CD4-positive, alpha-beta T cell treated with Interleukin-1 beta for 1 hour (primary cell): Measurements from ENCODE around the gene COL23A1.
"Not testable (repeated sequence)": the region's sequence is repeated elsewhere in the genome, so short reads cannot be mapped to it uniquely, and the experiment has no call there.

ENCODE experiments used
- DNase-seq, 2 donors: peaks; one replicate each; pipeline ENCODE4 v3.0.0-alpha.2; 2020 to 2022

The COL23A1 gene

DNA sequence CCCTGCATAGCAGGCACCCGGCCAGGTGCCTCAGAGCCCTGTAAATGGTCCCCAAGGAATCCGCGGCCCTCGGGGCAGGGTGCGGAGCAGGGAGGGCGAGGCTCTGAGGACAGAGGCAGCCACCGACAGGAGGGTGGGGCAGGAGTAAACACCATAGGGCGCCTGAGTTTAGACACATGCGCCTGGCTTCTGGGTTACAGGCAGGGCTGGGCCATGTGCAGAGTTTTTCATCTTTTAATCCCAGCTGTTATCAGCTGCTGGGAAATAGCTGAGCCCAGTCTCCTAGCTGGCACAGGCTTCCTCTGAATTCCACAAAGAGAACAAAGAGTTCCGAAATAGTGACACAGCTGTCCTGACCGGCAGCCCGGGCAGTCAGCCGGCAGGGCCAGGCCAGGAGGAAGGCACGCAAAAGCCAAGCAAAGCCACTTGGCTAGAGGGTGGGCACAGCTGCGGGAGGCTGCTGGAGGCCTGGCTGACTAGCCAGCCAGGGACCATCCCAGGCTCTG, 258.6 kb downstream of the COL23A1 start:
- no peak for DNase-seq

- no peak for DNase-seq
These were observed 259.3 kb downstream of the COL23A1 start for GRCh38 chr5:178330791-178331404.

GRCh38 chr5:178328826-178329730, 261.1 kb downstream of the COL23A1 start:
- DNase-seq = no peak

DNA sequence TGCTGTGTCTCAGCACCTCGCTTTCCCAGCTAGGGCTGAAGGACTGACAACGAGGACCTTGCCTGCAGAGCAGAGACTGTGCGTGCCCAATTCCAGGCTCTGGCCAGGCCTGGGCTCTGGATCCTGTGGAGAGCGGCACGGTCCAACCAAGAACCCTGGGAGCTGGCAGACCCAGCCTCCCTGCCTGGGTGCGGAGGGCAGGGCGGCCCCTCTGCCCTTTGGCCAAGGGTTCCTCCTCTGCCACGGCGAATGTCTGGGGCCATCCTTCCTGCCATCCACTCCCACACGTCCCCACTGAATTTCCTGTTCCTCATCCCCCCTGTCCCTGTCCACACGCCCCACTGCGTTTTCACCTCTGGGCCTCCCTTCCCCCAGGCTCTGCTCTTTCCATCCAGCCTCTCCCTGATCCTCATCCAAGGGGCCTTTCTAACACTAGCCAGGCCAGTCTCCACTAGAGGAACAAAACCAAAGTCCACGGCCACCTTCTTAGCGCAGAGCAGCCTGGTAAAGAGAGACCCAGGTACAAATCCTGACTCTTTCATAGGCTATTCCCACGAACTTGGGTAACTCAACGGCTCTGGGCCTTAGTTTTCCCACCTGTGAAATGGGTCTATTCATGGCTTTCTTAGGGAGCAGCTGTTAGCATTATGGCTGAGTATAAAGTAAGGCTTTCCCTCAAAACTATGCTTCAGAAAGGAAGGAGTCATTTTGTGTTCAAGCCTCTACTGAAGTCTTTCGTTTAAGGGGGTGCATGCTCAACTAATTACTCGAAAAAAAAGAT, 262.1 kb downstream of the COL23A1 start:
- DNase-seq = no peak

GRCh38 chr5:178327446-178327845, 262.7 kb downstream of the COL23A1 start:
- no peak for DNase-seq

GRCh38 chr5:178326374-178326715, 263.8 kb downstream of the COL23A1 start:
- no peak for DNase-seq

- no peak for DNase-seq
These were observed 264.4 kb downstream of the COL23A1 start for GRCh38 chr5:178325679-178326373.

GRCh38 chr5:178325311-178325678, 264.9 kb downstream of the COL23A1 start:
- DNase-seq = no peak

DNA sequence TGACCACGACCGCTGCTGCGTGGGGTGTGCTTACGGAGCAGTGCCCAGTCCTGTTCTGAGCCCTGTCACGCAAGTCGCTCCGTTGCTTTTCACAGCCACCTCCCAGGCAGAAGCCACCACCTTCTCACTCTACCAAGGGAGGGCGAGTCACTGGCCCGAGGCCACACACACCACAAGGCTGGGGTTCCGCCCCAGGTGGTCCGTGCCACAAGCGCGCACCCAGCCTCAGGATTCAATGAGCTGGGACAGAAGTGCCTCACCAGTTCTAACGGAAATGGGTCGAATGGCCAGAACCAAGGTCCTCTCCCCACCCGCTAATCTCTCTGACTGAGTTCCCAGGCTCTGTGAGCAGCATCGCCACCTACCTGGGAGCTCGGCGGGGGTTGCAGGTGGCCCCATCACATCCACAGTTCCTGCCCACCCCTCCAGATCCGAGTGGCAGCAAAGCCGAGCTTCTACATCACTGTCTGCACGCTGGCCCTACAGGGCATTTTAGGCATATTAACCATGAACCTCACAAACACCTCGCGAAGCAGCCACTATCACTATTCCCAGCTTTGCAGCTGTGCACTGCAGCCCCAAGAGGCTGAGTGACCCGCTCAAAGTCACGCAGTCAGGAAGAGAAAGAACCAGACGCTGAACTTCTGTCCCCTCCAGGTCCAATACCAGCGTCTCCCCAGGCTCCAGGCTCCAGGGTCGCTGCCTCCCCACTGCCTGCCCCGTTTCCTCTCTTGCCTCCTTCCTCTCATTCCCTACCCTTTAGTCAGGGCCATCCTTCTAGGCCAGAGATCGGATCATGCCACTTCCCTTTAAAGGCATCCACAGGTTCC, 265.5 kb downstream of the COL23A1 start:
- no peak for DNase-seq

GRCh38 chr5:178323961-178324360, 266.2 kb downstream of the COL23A1 start:
- no peak for DNase-seq

GRCh38 chr5:178323541-178323865, 266.7 kb downstream of the COL23A1 start:
- DNase-seq = no peak

DNA sequence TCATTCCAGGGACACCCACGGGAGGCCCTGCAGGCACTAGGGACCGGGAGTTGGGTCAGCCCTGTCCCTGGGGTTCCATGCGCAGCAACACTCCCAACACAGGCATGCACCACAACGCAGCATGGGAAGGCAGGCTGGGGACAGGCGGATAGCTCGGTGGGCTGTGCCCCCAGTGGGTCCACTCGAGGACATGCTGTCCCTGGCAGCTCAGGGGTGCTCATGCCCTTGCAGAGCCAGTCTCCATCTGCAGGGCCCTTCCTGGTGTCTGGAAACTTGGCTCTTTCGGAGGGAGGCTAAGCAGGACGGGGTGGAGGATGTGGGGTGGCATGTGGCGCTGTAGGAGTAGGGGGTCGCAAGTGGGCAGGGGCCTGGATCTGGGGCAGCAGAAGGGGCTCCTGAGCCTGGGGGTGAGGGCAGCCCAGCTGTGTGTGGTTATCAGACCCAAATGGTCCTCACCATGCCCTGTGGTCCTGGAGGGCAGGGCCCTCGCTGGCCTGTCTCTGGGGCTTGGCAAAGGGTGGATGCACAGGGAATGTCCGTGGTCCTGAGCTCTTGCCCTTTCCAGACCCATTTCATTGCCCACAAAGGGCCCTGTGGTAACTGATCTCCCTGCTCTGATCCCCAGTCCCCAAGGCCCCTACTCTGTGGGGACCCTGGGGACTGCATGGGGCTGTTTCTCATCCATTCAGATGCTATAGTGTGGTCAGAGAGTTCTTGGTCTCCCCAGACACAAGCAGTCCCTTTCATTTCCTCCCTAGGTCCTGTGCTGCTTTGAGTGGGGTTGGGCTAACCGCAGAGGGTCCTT, 267.3 kb downstream of the COL23A1 start:
- no peak for DNase-seq

GRCh38 chr5:178320281-178320855, 269.8 kb downstream of the COL23A1 start:
- DNase-seq = no peak

DNA sequence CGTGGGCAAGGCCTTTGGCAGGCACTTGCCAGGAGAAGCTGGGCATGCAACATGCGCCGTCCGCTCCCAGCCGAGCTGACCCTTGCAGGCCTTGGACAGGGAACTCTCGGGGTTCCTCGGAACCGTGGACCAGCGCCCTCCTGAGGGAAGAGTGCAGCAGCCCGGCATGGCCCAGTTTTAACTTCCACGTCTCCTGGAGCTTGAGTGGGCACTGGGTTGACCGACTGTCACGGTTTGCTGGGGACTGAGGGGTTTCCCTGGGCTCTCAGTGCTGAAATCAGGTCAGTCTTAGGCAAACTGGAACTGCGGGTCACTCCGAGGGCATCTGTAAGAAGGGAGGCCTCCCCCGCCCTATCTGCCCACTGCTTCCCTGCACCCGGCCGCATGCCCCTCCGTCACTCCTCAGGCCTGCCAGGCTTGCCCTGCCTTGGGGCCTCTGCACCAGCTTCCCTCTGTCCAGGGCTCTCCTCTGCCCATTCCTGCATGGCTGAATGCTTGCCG, 270.6 kb downstream of the COL23A1 start:
- no peak for DNase-seq

- DNase-seq = no peak
These were observed 271.3 kb downstream of the COL23A1 start for GRCh38 chr5:178318893-178319292.

- no peak for DNase-seq
These were observed 271.8 kb downstream of the COL23A1 start for GRCh38 chr5:178318382-178318781.

DNA sequence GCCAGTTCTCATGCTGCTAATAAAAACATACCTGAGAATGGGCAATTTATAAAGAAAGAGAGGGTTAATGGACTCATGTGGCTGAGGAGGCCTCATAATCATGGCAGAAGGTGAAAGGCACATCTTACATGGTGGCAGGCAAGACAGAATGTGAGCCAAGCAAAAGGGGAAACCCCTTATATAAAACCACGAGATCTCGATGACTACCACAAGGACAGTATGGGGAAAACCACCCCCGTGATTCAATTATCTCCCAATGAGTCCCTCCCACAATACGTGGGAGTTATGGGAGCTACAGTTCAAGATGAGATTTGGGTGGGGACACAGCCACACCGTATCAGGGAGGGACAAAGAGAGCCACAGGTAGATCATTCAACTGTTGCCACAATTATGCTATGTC, 272.5 kb downstream of the COL23A1 start:
- not testable (repeated sequence) for DNase-seq

DNA sequence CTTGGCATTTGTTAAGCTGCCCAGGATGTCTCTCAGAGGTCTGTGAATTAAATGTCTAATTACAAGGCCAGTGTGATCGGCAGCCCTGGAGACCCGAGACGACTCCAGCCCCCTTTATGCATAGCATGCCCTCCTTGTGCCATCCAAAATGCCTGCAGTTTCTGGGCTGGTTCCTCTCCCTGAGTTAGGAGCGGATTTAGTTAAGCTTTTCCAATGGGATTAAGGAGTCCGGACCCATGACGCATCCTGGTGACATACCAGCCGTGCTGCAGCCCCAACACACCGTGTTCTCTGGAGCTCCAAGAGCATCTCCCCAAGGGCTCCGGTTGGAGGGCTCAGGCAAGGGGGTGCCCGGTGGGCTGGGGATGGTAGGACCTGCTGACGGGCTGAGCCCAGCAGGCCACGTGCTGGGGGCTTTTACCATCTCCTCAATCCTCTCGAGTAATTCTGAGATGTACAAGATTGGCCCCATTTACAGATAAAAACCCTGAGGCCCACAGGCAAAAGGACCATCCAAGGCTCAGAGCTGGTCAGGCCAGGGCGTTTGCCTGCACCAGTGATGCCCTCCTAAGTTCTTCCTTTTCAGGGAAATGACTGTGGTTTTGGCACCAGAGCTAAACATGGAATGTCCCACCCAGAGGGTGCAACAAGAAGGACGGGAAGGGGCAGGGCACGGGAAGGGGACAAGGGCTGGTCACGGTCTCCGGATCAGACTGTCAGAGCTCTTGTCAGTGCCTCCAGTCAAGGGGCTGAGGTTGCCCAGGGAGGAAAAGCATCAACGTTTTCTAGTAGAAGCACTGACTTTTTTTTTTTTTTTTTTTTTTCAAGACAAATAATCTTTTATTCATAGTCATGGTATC, 275.0 kb downstream of the COL23A1 start:
- no peak for DNase-seq

DNA sequence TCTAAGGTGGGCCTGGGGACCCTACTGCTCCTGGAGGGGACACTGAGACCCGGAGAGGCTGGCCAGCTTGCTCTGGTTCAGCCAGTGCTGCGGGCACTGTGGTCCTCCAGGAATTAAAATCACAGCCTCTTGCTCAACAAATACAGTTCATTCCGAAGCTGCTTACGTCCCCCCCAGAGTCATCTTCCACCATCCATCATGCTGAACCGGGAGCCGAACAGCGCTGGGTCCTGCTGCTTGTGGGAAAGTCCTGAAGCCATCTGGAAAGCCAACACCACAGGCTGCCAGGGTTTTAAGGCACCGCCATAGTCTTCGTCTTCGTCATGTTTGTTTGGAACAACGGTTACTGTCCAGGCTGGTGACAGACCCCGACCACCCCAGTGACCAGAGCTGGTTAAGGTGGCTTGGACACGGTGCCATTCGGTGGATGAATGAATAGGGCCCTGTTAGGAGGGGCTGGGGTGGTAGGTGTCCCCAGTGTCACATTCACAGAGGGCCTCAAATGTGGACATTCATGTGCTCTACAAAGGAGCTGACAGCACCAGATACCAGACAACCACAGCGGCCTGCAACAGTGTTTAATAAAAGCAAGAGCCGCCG, 276.0 kb downstream of the COL23A1 start:
- no peak for DNase-seq
